ENCODE results near the gene DCAF11. TPM values are rescaled to one million over a fixed set of nuclear protein-coding genes. Genes with fewer than 3 reads are reported as not detected.

DCAF11 gene
- total RNA-seq, 1 donor from 2014 or later: 26.9 TPM

GRCh38 chr14:24167469-24168114 lies 53.0 kb downstream of the DCAF11 start:
- DNase-seq (ENCODE audit: low read depth) (no peak), FAIRE-seq (no peak)
- no peak overlapping the region for H3K9ac ChIP-seq (ENCODE audit: low read length)

GRCh38 chr14:24171422-24172260 lies 57.1 kb downstream of the DCAF11 start, which contains the start of gene REC8:
TSS of gene REC8 (plus strand) at chr14:24172080. CDS start at chr14:24172553, 473 bp downstream.
- Histone ChIP-seq H3K4me2 (ENCODE audit: low read length) (peak within 1 kb of the TSS; percentile 84), H4K20me1 (ENCODE audit: insufficient read depth, low read length) (no peaks in the 10 kb centered on the region), H3K27me3 (ENCODE audit: insufficient read depth, low read length) (no peaks in the 10 kb centered on the region), H3K36me3 (ENCODE audit: insufficient read depth, low read length) (no peaks in the 10 kb centered on the region), H3K79me2 (ENCODE audit: insufficient read depth, low read length) (no peaks in the 10 kb centered on the region), H3K9me3 (ENCODE audit: insufficient read depth, low read depth, low read length) (no peaks in the 10 kb centered on the region), H3K9ac (ENCODE audit: low read length) (peak within 1 kb of the TSS; percentile 36), H2AFZ (ENCODE audit: low read depth, low read length) (peak within 1 kb of the TSS; percentile 63), H3K4me1 (ENCODE audit: insufficient read depth, low read length) (peaks cover 14% of the 10 kb centered on the region), H3K27ac (ENCODE audit: low read depth, low read length) (no peak within 1 kb of the TSS), H3K4me3 (ENCODE audit: insufficient read depth, low read depth, low read length) (peak within 1 kb of the TSS; percentile 50)
- peak; percentile 93 for DNase-seq (ENCODE audit: low read depth)
- H3K36me3 Mint-ChIP-seq (ENCODE audit: low read depth, unreplicated experiment): peaks cover 26% of the 10 kb centered on the region
- no peaks in the 10 kb centered on the region for H3K4me1 Mint-ChIP-seq (ENCODE audit: low read depth, unreplicated experiment)
- no peaks in the 10 kb centered on the region for H3K27me3 Mint-ChIP-seq (ENCODE audit: low read depth, unreplicated experiment)
- H3K4me3 Mint-ChIP-seq (ENCODE audit: unreplicated experiment): peak within 1 kb of the TSS; percentile 75
- no peak for TF ChIP-seq EZH2 (IDR thresholded peaks at IDR 0.05; ENCODE audit: insufficient read depth, low read length)
- no peak for TF ChIP-seq CTCF (IDR thresholded peaks at IDR 0.05; ENCODE audit: insufficient read depth, low read depth, low read length)
- FAIRE-seq: no peak
- H3K9me3 Mint-ChIP-seq (ENCODE audit: unreplicated experiment): no peaks in the 10 kb centered on the region
- no peak within 1 kb of the TSS for H3K27ac Mint-ChIP-seq (ENCODE audit: unreplicated experiment)

More at GRCh38 chr14:24167469-24168114, 53.0 kb downstream of the DCAF11 start:
- Histone ChIP-seq H4K20me1 (ENCODE audit: insufficient read depth, low read length) (peaks cover 17% of the 10 kb centered on the region), H3K36me3 (ENCODE audit: insufficient read depth, low read length) (peaks cover 23% of the 10 kb centered on the region), H3K27ac (ENCODE audit: low read depth, low read length) (no peak overlapping the region), H2AFZ (ENCODE audit: low read depth, low read length) (no peak overlapping the region), H3K4me3 (ENCODE audit: insufficient read depth, low read depth, low read length) (no peak overlapping the region), H3K4me1 (ENCODE audit: insufficient read depth, low read length) (peaks cover 12% of the 10 kb centered on the region), H3K9me3 (ENCODE audit: insufficient read depth, low read depth, low read length) (no peaks in the 10 kb centered on the region), H3K27me3 (ENCODE audit: insufficient read depth, low read length) (no peaks in the 10 kb centered on the region), H3K4me2 (ENCODE audit: low read length) (no peak overlapping the region), H3K79me2 (ENCODE audit: insufficient read depth, low read length) (no peaks in the 10 kb centered on the region)
- peaks cover 36% of the 10 kb centered on the region for H3K36me3 Mint-ChIP-seq (ENCODE audit: low read depth, unreplicated experiment)
- no peaks in the 10 kb centered on the region for H3K27me3 Mint-ChIP-seq (ENCODE audit: low read depth, unreplicated experiment)
- H3K4me3 Mint-ChIP-seq (ENCODE audit: unreplicated experiment): no peak overlapping the region
- peaks cover 10% of the 10 kb centered on the region for H3K4me1 Mint-ChIP-seq (ENCODE audit: low read depth, unreplicated experiment)
- TF ChIP-seq CTCF (IDR thresholded peaks at IDR 0.05; ENCODE audit: insufficient read depth, low read depth, low read length): no peak
- no peaks in the 10 kb centered on the region for H3K9me3 Mint-ChIP-seq (ENCODE audit: unreplicated experiment)
- H3K27ac Mint-ChIP-seq (ENCODE audit: unreplicated experiment): no peak overlapping the region

Measured in astrocyte (in vitro differentiated cells and primary cell).